Osteocyte (in vitro differentiated cells): ENCODE measurements around the gene KCNN3. TPM values are rescaled to one million over a fixed set of nuclear protein-coding genes. Genes with fewer than 3 reads are reported as not detected.

Source experiments
- DNase-seq: peaks from one replicate; pipeline ENCODE4 v3.0.0; 2021; ENCODE audit warnings: mixed read lengths; ENCODE audit not compliant: unreplicated experiment; ENCODE audit errors: extremely low spot score
- H3K27ac Mint-ChIP-seq: one replicate; pipeline ENCODE4 v1.8.0; 2021; ENCODE audit warnings: mild to moderate bottlenecking, mixed read lengths; ENCODE audit not compliant: unreplicated experiment
- H3K27me3 Mint-ChIP-seq: one replicate; pipeline ENCODE4 v1.8.0; 2021; ENCODE audit warnings: mixed read lengths; ENCODE audit not compliant: unreplicated experiment
- H3K36me3 Mint-ChIP-seq: one replicate; pipeline ENCODE4 v1.8.0; 2021; ENCODE audit warnings: mixed read lengths; ENCODE audit not compliant: unreplicated experiment
- H3K4me1 Mint-ChIP-seq: one replicate; pipeline ENCODE4 v1.8.0; 2021; ENCODE audit warnings: mixed read lengths; ENCODE audit not compliant: unreplicated experiment
- H3K4me3 Mint-ChIP-seq: one replicate; pipeline ENCODE4 v1.8.0; 2021; ENCODE audit warnings: mild to moderate bottlenecking, moderate library complexity, mixed read lengths; ENCODE audit not compliant: unreplicated experiment
- H3K9me3 Mint-ChIP-seq: one replicate; pipeline ENCODE4 v1.8.0; 2021; ENCODE audit warnings: mixed read lengths; ENCODE audit not compliant: unreplicated experiment
- total RNA-seq: library from RNA; stranded (reverse); gene quantifications from 2 replicates; pipeline ENCODE4 v1.2.1, GENCODE V29; 2021
- TF ChIP-seq, protein P1 (sequence below): fragments of 200-600 bp; sonication (generic); IDR thresholded peaks from 2 replicates; pipeline ENCODE4 v1.5.0; 2021; ENCODE audit warnings: antibody characterized with exemption, mild to moderate bottlenecking, moderate library complexity

The KCNN3 gene
- total RNA-seq, 1 donor from 2014 or later: 0.16 TPM

DNA sequence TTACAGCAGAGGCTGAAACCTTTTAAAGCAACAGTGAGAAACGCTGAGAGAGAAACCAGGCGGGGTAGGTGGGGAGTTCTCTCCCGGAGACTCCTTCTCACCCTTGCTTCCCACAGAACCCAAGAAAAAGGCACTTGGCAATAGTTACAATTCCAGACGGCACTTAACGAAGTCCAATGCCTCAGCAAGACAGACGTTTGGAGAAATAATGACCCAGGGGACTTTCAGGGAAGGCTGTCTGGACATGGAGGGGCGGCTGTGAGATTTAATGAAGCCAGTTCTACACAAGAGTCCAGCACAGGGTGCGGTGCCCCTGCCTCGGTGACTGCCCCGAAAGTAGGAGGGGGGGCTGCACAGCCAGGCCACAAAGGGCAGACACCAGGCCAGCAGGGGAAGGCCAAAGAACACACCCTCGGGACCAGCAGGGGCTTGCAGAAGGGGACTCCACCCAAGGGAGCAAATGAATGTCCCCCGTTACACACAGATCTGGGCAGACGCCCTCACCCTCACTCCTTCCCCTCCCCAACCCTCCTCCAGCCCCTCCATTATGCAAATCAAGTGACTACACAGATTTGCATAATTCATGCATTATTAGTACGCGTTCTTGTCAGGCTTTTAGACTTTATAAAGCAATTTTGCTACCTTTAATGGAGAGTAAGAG, 26.3 kb downstream of the KCNN3 start:
- Mint-ChIP-seq H3K27ac (no peak overlapping the region), H3K4me3 (no peak overlapping the region), H3K9me3 (no peaks in the 10 kb centered on the region), H3K4me1 (peaks cover 15% of the 10 kb centered on the region), H3K36me3 (no peaks in the 10 kb centered on the region), H3K27me3 (peaks cover 3% of the 10 kb centered on the region)
- TF ChIP-seq, protein P1, sequence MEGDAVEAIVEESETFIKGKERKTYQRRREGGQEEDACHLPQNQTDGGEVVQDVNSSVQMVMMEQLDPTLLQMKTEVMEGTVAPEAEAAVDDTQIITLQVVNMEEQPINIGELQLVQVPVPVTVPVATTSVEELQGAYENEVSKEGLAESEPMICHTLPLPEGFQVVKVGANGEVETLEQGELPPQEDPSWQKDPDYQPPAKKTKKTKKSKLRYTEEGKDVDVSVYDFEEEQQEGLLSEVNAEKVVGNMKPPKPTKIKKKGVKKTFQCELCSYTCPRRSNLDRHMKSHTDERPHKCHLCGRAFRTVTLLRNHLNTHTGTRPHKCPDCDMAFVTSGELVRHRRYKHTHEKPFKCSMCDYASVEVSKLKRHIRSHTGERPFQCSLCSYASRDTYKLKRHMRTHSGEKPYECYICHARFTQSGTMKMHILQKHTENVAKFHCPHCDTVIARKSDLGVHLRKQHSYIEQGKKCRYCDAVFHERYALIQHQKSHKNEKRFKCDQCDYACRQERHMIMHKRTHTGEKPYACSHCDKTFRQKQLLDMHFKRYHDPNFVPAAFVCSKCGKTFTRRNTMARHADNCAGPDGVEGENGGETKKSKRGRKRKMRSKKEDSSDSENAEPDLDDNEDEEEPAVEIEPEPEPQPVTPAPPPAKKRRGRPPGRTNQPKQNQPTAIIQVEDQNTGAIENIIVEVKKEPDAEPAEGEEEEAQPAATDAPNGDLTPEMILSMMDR: no peak
- no peak for DNase-seq

DNA sequence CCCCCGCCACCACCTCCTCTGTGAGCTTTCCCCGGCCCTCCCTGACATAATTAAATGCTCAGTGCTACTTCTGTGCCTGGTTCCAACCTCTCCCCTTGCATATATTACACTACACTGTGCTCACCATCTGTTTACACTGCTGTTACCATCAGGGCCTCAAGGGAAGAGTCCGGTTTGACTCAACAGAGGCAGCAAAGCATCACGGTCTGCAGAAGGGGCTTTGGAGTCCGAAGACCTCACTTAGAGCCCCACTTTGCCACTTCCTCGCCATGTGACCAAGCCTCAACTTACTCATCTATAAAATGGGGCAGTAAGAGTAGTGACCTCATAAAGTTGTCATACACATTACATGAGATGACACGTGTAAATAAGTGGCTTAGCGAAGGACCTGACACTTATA, 27.4 kb downstream of the KCNN3 start:
- no peaks in the 10 kb centered on the region for H3K9me3 Mint-ChIP-seq
- no peak for DNase-seq
- H3K4me1 Mint-ChIP-seq: peaks cover 12% of the 10 kb centered on the region
- TF ChIP-seq, protein P1: no peak
- H3K4me3 Mint-ChIP-seq: no peak overlapping the region
- no peaks in the 10 kb centered on the region for H3K36me3 Mint-ChIP-seq
- H3K27ac Mint-ChIP-seq: no peak overlapping the region
- H3K27me3 Mint-ChIP-seq: peaks cover 3% of the 10 kb centered on the region

DNA sequence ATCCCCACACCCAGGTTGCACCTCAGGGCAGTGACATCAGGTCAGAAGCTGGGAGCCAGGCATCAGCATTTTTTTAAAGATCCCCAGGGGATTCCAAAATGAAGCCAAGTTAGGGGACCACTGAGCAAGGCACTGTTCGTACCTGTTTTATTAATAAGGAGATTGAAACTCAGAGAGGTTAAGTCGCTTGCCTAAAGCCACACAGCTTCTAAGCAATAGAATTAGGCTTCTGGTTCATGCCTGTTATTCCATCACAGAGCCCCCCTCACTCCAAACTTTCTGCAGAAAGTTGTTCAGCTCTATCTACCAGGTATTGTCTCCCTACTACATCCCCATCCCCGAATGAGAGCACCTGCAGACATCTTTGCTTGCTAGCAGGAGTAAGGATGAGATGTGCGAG, 28.7 kb downstream of the KCNN3 start:
- no peak overlapping the region for H3K4me3 Mint-ChIP-seq

DNA sequence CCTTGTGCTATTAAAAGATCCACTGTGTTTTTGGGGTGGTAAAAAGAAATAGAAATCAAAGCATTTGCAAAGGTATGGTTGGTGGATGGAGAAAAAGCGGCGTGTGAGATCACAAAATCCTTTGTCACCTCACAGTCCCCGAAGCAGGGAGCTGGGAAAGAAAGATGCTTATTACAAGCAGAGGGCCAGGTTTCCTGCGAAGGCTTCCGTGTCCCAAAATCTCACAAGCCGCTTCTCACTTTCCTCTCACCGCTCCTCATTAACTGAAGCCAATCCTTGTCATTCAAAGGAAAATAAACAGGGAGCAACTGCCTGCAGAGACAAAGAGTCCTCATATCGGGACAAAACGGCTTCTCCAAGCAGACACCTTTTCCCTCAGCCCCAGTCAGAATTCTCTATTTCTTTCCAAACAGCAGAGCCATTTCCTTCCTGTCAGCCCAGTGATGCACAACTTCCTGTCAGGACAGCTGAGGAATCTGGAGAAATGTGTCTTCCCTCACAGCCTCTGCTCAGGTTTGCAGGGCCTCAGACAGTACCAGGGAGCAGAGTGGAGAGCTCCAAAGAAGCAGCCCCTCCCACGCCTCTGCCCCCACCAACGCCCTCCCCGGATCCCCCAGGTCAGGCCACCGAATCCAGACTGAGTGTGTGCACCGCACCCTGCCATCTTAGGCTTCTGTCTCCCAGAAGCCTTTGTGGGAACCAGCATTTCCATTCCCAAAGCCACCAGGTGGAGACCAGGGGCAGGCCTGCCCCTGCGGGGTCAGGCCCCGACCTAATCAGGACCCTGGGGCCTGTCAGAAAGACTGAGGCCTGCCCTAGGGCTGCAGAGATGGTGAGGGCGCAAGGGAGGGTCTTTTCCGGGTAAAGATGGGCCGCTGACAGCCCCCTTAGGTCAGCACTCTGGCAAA, 29.6 kb downstream of the KCNN3 start:
- Mint-ChIP-seq H3K27me3 (peaks cover 15% of the 10 kb centered on the region), H3K9me3 (no peaks in the 10 kb centered on the region), H3K36me3 (no peaks in the 10 kb centered on the region), H3K4me3 (no peak overlapping the region), H3K4me1 (peaks cover 12% of the 10 kb centered on the region), H3K27ac (peak overlapping the region; percentile 28)
- no peak for DNase-seq
- TF ChIP-seq, protein P1: no peak

More for the DNA sequence above, 28.7 kb downstream of the KCNN3 start:
- no peak for DNase-seq
- no peaks in the 10 kb centered on the region for H3K36me3 Mint-ChIP-seq
- H3K27ac Mint-ChIP-seq: no peak overlapping the region
- peaks cover 12% of the 10 kb centered on the region for H3K27me3 Mint-ChIP-seq
- TF ChIP-seq, protein P1: no peak
- H3K9me3 Mint-ChIP-seq: no peaks in the 10 kb centered on the region
- peaks cover 12% of the 10 kb centered on the region for H3K4me1 Mint-ChIP-seq

DNA sequence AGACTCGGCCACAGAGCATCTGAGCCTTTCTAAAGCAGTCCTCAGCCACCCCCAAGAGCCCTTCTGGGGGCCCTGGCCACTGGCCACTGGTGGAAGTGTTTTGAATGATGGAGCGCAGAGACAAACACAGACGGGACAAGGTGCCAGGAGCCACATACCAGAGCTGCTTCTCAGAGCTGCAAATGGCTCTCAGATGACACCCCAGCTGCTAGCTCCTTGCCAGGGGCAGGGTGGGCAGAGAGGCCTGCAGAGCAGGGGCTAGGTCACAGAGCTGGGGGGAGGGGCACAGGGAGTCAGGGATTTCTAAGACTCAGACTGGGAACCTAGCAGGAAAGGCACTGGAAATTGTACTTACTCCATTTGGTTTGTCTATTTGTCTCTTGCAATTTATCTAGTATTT, 30.4 kb downstream of the KCNN3 start:
- no peaks in the 10 kb centered on the region for H3K36me3 Mint-ChIP-seq
- no peak for DNase-seq
- no peaks in the 10 kb centered on the region for H3K9me3 Mint-ChIP-seq
- H3K4me1 Mint-ChIP-seq: peaks cover 12% of the 10 kb centered on the region
- TF ChIP-seq, protein P1: no peak
- H3K4me3 Mint-ChIP-seq: no peak overlapping the region
- peaks cover 17% of the 10 kb centered on the region for H3K27me3 Mint-ChIP-seq
- no peak overlapping the region for H3K27ac Mint-ChIP-seq
